Neuron (in vitro differentiated cells): ENCODE results near the gene PRSS12.

Experiments
- H2AFZ ChIP-seq: one replicate; pipeline ENCODE4 v1.6.1; 2013; ENCODE audit warnings: low read depth, mild to moderate bottlenecking, inconsistent platforms, low read length, moderate library complexity
- H3K27me3 ChIP-seq: one replicate; pipeline ENCODE4 v1.6.1; 2013; ENCODE audit warnings: low read length; ENCODE audit not compliant: insufficient read depth
- H3K36me3 ChIP-seq: one replicate; pipeline ENCODE4 v1.6.1; 2013; ENCODE audit warnings: low read length; ENCODE audit not compliant: insufficient read depth
- H3K4me1 ChIP-seq: one replicate; pipeline ENCODE4 v1.6.1; 2013; ENCODE audit warnings: low read length; ENCODE audit not compliant: insufficient read depth
- H3K4me3 ChIP-seq: 2 replicates; pipeline ENCODE4 v1.5.1; 2013; ENCODE audit warnings: mild to moderate bottlenecking, low read length, moderate library complexity
- H3K9me3 ChIP-seq: one replicate; pipeline ENCODE4 v1.6.1; 2013; ENCODE audit warnings: low read length

Gene PRSS12

DNA sequence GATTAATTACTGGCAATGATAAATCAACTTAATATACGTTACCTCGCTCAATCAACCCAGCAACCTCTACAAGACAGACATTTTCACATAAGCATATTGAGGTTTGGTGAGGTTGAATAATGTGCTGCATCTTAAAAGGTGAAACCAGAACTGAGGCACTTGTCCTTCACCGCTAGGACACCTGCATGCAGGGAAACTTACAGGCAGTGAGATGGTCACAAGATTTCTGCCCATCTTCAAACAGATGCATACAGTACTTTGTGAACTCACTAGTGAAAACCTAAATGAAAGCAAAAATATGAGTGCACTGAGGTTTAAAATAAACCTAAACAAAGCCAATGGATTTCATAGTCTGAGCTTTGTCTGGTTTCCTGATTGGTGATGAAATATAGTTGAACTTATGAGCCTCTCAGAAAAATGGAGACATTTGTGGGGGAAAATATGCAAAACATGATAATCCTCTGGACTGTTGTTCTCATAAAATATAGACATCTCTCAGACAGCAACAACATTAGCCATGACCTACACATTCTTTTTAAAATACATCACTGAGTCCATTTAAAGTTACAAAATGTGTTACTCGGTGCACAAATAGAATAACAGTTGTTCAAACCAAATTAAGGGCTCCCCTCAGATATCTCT, 20.9 kb upstream of the PRSS12 start:
- H2AFZ ChIP-seq, result no peak overlapping the region
- no peaks in the 10 kb centered on the region for H3K9me3 ChIP-seq
- no peaks in the 10 kb centered on the region for H3K4me1 ChIP-seq
- no peaks in the 10 kb centered on the region for H3K36me3 ChIP-seq
- no peaks in the 10 kb centered on the region for H3K27me3 ChIP-seq
- no peak overlapping the region for H3K4me3 ChIP-seq

DNA sequence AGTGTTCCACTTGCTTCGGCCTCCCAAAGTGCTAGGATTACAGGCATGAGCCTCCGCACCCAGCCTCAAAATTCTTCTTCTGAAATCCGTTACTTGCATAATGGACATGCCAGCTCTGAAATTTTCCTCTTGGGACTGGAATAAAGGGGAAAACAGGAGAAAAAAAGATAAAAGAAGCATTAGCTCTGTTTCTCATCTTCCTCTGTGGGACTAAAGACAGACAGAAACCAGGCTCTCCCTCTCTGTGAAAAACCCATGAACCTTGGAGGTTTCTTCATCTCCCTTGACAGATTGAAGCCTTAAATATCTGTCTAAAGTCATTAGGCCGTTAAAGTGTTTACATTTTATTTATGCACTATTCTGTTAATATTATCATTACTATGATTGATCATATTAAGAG, 19.4 kb upstream of the PRSS12 start:
- H3K4me1 ChIP-seq, result no peaks in the 10 kb centered on the region
- no peaks in the 10 kb centered on the region for H3K36me3 ChIP-seq
- H3K4me3 ChIP-seq, result no peak overlapping the region
- H3K9me3 ChIP-seq, result no peaks in the 10 kb centered on the region
- no peaks in the 10 kb centered on the region for H3K27me3 ChIP-seq
- H2AFZ ChIP-seq, result no peak overlapping the region

DNA sequence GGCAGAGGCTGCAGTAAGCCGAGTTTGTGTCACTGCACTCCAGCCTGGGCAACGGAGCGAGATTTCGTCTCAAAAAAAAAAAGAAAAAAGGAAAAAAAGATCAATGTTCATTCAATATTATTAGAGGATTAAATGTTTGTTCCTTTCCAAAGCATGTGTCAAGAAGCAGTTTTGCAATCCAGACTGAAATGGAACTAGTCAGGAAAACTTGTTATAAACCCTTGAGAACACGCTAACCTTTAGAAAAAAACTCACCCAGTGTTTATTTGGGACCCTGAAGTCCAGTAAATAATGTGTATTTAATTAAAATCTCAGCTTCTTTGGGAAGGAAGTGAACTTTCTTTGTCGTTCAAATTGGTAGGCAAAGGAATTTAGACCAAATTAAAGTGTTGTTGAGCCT, 16.4 kb upstream of the PRSS12 start:
- Histone ChIP-seq H3K27me3 (no peaks in the 10 kb centered on the region), H3K4me1 (no peaks in the 10 kb centered on the region), H3K9me3 (no peaks in the 10 kb centered on the region), H3K36me3 (no peaks in the 10 kb centered on the region), H3K4me3 (no peak overlapping the region), H2AFZ (no peak overlapping the region)

DNA sequence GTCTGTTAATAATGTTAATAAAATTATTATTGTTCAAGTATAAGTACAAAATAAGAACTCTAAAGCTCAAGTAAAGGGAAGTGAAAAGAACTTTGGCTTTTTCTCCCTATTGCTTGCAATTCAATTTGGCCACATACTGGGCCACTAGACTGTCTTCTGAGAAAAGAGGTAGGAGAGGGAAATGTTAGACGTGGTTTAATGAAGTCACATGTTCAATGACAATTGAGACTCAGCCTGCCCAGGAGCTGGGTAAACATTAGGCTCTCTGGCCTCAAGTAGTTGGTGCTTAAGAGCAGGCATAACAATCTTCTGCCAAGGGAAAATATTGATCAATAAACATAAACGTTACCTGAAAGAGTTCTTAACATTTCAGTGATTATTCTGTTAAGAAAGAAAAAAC, 15.1 kb upstream of the PRSS12 start:
- no peaks in the 10 kb centered on the region for H3K27me3 ChIP-seq
- no peak overlapping the region for H2AFZ ChIP-seq
- no peak overlapping the region for H3K4me3 ChIP-seq
- H3K4me1 ChIP-seq, result no peaks in the 10 kb centered on the region
- no peaks in the 10 kb centered on the region for H3K36me3 ChIP-seq
- H3K9me3 ChIP-seq, result no peaks in the 10 kb centered on the region

DNA sequence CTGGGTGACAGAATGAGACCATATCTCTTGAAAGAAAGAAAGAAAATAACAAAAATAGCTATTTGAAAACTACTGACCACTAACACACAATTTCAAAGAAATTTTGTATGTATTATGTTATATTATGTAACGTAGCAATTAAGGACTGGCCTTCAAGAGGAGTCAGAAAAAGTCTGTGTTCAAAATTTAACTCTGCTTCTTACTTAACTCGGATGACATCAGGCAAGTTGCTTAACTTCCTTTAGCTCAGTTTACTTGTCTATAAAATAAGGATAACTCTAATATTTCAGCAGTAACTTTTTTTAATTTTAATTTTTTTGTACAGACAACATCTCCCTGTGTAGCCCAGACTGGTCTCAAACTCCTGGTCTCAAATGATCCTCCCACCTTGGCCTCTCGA, 14.6 kb upstream of the PRSS12 start:
- H3K4me1 ChIP-seq, result no peaks in the 10 kb centered on the region
- no peak overlapping the region for H2AFZ ChIP-seq
- no peaks in the 10 kb centered on the region for H3K9me3 ChIP-seq
- H3K27me3 ChIP-seq, result no peaks in the 10 kb centered on the region
- no peak overlapping the region for H3K4me3 ChIP-seq
- no peaks in the 10 kb centered on the region for H3K36me3 ChIP-seq

DNA sequence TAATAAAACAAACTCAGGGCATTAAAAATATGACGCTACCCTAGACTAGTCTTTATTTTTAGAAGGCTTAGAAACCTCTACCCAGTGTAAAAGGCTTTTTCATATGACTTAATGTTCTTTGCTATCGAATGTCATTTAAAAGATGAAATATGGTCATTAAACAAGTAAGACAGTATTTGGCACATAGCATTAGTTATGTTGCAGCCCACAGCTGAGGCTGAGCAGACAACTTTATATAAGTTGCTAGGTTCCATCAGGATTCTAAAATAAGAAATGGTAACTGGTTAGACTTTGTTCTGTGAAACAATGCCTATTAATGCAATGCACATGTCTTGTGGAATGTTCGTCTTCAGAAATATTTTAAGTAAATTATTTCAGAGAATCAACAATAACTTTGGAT, 10.4 kb upstream of the PRSS12 start:
- Histone ChIP-seq H2AFZ (no peak overlapping the region), H3K9me3 (no peaks in the 10 kb centered on the region), H3K36me3 (no peaks in the 10 kb centered on the region), H3K27me3 (peaks cover 3% of the 10 kb centered on the region), H3K4me3 (no peak overlapping the region), H3K4me1 (no peaks in the 10 kb centered on the region)

DNA sequence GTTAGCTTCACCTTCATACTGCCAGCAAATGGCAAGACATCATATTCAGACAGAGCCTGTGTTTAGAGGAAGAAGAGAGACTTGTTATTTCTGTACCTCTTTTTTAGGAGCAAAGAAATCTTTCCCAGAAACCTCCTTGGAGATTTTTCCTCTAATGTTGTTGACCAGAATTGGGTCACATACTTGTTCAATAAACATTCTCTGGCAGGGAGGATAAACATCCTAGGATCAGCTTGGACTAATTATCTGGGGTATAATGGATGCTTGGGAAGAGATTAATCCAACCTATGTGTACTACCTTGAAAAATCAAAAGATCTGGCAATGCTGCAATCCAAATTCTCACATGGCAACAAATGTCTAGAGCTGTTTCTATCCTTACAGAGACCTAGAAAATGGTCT, 8.4 kb upstream of the PRSS12 start:
- Histone ChIP-seq H2AFZ (no peak overlapping the region), H3K27me3 (peaks cover 3% of the 10 kb centered on the region), H3K4me1 (no peaks in the 10 kb centered on the region), H3K9me3 (no peaks in the 10 kb centered on the region), H3K4me3 (no peak overlapping the region), H3K36me3 (no peaks in the 10 kb centered on the region)

DNA sequence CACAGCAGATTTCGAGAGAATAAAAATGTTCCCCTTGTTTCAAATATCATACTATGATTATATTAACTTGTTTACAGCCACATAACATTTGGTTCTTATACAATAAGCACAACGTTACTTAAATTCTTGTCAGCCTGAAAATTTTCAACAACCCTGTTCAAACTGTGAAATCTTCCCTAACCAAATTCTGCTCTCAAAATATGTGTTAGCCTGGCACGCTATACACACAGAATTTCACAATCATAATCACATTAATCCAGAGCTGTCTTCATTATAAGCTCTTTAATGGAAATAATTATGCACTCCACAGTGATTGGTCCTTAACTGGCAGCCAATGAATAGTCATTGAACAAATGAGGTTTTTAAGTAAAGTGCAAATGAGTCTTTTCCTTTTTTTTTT, 7.3 kb upstream of the PRSS12 start:
- H3K4me1 ChIP-seq, result no peaks in the 10 kb centered on the region
- H2AFZ ChIP-seq, result no peak overlapping the region
- no peaks in the 10 kb centered on the region for H3K36me3 ChIP-seq
- no peak overlapping the region for H3K4me3 ChIP-seq
- H3K9me3 ChIP-seq, result no peaks in the 10 kb centered on the region
- H3K27me3 ChIP-seq, result peaks cover 9% of the 10 kb centered on the region

DNA sequence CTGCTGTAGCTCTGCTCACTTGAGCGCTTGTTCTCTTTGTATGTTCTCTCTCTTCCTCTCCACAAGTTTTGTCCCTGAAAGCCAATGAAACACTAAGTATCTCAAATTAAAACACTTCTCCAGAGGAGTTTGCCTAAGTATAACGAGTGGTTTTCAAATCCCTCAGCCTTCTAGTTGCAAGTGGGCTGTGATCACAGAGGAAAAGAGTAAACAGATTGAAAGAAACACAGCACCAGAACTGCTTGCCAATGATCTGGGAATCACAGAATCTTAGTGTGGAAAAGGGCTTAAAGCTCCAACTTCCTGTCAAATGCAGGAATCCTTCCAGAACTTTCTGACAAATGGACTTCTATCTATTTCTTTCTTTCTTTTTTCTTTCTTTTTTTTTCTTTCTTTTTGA, 4.8 kb upstream of the PRSS12 start:
- Histone ChIP-seq H3K9me3 (no peaks in the 10 kb centered on the region), H3K36me3 (no peaks in the 10 kb centered on the region), H3K4me3 (no peak overlapping the region), H3K4me1 (no peaks in the 10 kb centered on the region), H3K27me3 (peaks cover 25% of the 10 kb centered on the region), H2AFZ (no peak overlapping the region)

DNA sequence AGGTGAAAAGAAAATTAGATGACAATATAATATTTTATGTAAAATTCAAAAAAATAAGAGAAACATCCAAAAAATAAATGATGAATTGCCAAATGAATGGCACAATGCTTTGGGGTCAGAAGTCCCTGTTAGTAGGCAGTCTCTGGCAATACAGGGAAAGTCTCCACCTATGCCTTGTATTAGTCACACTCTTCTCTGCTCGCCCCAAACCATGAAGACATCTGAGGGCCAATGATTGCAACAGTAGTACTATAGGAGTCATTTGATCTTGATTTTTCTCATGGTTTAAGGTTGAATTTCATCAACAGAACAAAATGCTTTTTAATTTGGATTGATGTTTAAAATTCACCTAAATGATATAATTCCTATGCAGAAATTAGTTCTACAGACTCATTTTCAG, 3.9 kb upstream of the PRSS12 start:
- peaks cover 30% of the 10 kb centered on the region for H3K27me3 ChIP-seq
- H3K4me3 ChIP-seq, result no peak overlapping the region
- no peak overlapping the region for H2AFZ ChIP-seq
- no peaks in the 10 kb centered on the region for H3K9me3 ChIP-seq
- no peaks in the 10 kb centered on the region for H3K4me1 ChIP-seq
- H3K36me3 ChIP-seq, result no peaks in the 10 kb centered on the region

DNA sequence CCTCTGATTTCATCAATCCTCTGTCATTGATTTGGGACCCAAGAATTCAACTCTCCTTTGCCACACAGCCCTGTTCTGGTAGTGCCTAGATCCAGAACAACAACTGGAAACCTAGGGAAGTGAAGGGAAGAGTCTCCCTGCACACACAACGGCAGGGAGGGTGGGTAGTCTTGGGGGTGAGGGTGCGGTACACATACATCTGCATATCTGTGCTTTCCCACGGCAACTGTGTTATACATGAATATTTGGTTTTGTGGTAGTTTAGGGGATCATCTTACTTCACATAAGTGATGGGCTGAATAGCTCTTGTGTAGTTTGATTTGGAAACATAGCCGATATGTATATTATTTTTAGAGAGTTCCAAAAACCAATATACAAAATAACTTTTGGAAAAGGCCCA, 3.3 kb upstream of the PRSS12 start:
- Histone ChIP-seq H2AFZ (no peak overlapping the region), H3K27me3 (peaks cover 35% of the 10 kb centered on the region), H3K36me3 (no peaks in the 10 kb centered on the region), H3K9me3 (no peaks in the 10 kb centered on the region), H3K4me3 (no peak overlapping the region), H3K4me1 (no peaks in the 10 kb centered on the region)

DNA sequence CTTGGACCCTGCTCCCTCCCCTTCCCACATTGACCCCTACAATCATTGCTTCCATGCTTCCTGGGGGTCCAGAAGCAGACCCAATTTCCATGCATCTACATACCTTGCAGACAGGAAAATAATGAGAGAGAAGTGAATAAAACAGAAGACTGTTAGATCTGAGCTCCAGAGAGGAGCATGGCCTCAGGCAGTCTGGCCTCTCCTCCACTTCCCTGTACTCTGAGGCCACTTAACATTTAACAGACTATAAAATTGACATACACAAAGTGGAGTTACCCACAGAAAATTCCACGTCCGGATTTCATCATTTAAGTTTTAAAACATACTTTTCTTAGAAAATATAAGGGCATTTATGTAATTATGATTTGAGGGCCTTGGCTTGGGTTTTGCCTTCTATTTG, 2.1 kb upstream of the PRSS12 start:
- H2AFZ ChIP-seq, result no peak overlapping the region
- H3K36me3 ChIP-seq, result no peaks in the 10 kb centered on the region
- H3K27me3 ChIP-seq, result peaks cover 41% of the 10 kb centered on the region
- H3K9me3 ChIP-seq, result no peaks in the 10 kb centered on the region
- no peaks in the 10 kb centered on the region for H3K4me1 ChIP-seq
- no peak overlapping the region for H3K4me3 ChIP-seq

DNA sequence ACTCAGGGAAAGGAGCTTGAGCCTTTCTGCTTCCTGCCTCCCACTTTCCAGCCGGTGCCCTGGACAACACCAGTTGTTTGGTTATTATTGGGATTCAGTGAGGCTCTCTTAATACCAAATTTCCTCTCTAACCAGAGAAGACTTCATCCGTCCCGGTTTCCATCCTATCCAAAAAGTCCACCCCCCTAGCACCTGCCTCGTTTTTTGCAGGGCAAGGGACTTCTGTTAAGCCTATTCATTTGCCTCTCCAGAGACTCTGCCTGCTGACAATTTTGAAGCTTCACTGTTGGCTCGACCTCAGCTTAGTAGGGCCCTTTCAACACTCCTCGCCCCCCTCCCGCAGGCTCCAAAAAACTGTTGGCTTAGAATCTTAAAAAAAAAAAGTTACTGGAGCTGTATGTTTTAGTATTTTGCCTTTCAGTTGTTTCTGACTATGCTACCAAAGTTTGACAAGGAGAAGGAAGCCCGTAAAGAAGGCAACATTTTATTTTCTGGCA, 779 bp upstream of the PRSS12 start:
- Histone ChIP-seq H3K9me3 (no peaks in the 10 kb centered on the region), H2AFZ (no peak overlapping the region), H3K36me3 (no peaks in the 10 kb centered on the region), H3K27me3 (peaks cover 39% of the 10 kb centered on the region), H3K4me3 (peak overlapping the region; percentile 41), H3K4me1 (no peaks in the 10 kb centered on the region)
